ENCODE results near the gene CRHBP.

DNA sequence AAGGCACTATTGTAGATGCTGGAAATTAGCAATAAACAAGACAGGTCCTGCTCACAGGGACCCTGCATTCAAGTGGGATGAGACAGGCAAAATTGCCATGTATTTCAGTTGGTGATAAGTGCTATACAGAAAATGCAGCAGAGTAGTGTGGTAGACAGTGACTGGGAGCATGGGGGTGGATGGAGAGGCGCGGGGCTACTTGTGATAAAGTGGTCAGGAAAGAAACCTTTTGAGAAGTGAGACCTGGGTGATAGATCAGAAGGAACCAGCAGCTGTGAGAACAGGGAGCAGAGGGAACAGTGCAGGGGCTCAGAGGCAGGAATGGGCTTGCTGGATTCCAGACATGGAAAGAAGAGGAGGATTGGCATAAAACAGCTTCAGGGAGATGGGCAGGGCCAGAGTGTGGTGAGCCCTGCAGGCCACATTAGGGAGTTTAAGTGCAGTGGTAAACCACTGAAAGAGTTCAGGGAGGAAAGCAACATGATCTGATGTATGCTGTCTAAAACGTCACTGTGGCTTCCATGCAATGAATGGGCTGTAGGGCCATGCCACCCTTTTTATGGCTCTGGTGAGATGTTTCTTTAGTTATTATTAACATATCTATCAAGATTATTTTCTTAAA is 7.3 kb downstream of the CRHBP start:
- TF ChIP-seq JUND (IDR thresholded peaks at IDR 0.05) = no peak
- TF ChIP-seq CTCF (IDR thresholded peaks at IDR 0.05; ENCODE audit: low read depth, low read length, missing input control) = no peak
- no peak for TF ChIP-seq TAF1 (conservative IDR thresholded peaks at IDR 0.05)
- TF ChIP-seq HNF4A (conservative IDR thresholded peaks at IDR 0.05) = no peak
- TF ChIP-seq SP1 (IDR thresholded peaks at IDR 0.05) = no peak
- TF ChIP-seq, protein P1, sequence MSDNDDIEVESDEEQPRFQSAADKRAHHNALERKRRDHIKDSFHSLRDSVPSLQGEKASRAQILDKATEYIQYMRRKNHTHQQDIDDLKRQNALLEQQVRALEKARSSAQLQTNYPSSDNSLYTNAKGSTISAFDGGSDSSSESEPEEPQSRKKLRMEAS (IDR thresholded peaks at IDR 0.05) = no peak
- no peak for TF ChIP-seq GABPA (IDR thresholded peaks at IDR 0.05 in 1 of 2, conservative IDR thresholded peaks at IDR 0.05 in 1 of 2)
- TF ChIP-seq RAD21 (IDR thresholded peaks at IDR 0.05) = no peak
